Activated B cell treated with CpG ODN at 0.5 μM for 24 hours (primary cell): Measurements from ENCODE around the gene HMGB1. TPM values are rescaled to one million over a fixed set of nuclear protein-coding genes. Genes with fewer than 3 reads are reported as not detected.

ENCODE experiments used
- ATAC-seq: fragments of 200-7000 bp; cut with Tn5 transposase; one replicate; pipeline ENCODE4 v1.10.0; 2021; ENCODE audit warnings: low read depth, mild to moderate bottlenecking, moderate library complexity
- CTCF ChIA-PET: fragments of 350-600 bp; sonication (Branson Sonifier 250); formaldehyde crosslinking; loops from one replicate; lab custom pipeline; 2021; ENCODE audit warnings: antibody characterized with exemption; lab: Charles Lee
- POLR2A ChIA-PET: fragments of 350-600 bp; sonication (Branson Sonifier 250); formaldehyde crosslinking; loops from one replicate; lab custom pipeline; 2021; ENCODE audit warnings: antibody characterized with exemption; lab: Charles Lee
- DNase-seq: peaks from one replicate; pipeline ENCODE4 v3.0.0; 2022
- H3K27ac Mint-ChIP-seq: one replicate; pipeline ENCODE4 v1.8.0; 2020; ENCODE audit warnings: mixed read lengths
- H3K27me3 Mint-ChIP-seq: one replicate; pipeline ENCODE4 v1.8.0; 2021; ENCODE audit warnings: mixed read lengths
- H3K36me3 Mint-ChIP-seq: one replicate; pipeline ENCODE4 v1.8.0; 2021; ENCODE audit warnings: low read depth, mixed read lengths
- H3K4me1 Mint-ChIP-seq: one replicate; pipeline ENCODE4 v1.8.0; 2021; ENCODE audit warnings: mixed read lengths
- H3K4me3 Mint-ChIP-seq: one replicate; pipeline ENCODE4 v1.8.0; 2020; ENCODE audit warnings: mild to moderate bottlenecking, mixed read lengths
- H3K9me3 Mint-ChIP-seq: one replicate; pipeline ENCODE4 v1.8.0; 2020; ENCODE audit warnings: mixed read lengths
- intact Hi-C: fragments of 100-400 bp; cut with micrococcal nuclease; formaldehyde crosslinking; loops from one replicate; pipeline ENCODE4 v1.15.1; 2024
- total RNA-seq: library from RNA; stranded (reverse); gene quantifications from 2 replicates; pipeline ENCODE4 v1.2.3, GENCODE V29; 2022
- TF ChIP-seq, protein P1 (sequence below): fragments of 200-600 bp; IDR thresholded peaks from one replicate; pipeline ENCODE4 v1.8.0; 2022; ENCODE audit warnings: antibody characterized with exemption, mild to moderate bottlenecking

Gene HMGB1
- total RNA-seq: 338 and 354 TPM in 2 replicates

GRCh38 chr13:30465593-30466357 lies at the start of gene HMGB1:
Gene HMGB1, minus strand, starts transcription at chr13:30465936. Its CDS starts 2,256 bp downstream, at chr13:30463680.
- H3K27ac Mint-ChIP-seq: peak within 1 kb of the TSS; percentile 99
- peaks cover 42% of the 10 kb centered on the region for H3K4me1 Mint-ChIP-seq
- POLR2A ChIA-PET: interaction anchor here (0.9 to 3.8 kb wide), 22 partner anchors 18 to 616 kb away, joined by 3 to 95 read pairs (median 4); partner anchors contain the start of genes KATNAL1, UBE2L5, UBL3 and USPL1
- H3K9me3 Mint-ChIP-seq: no peaks in the 10 kb centered on the region
- TF ChIP-seq, protein P1, sequence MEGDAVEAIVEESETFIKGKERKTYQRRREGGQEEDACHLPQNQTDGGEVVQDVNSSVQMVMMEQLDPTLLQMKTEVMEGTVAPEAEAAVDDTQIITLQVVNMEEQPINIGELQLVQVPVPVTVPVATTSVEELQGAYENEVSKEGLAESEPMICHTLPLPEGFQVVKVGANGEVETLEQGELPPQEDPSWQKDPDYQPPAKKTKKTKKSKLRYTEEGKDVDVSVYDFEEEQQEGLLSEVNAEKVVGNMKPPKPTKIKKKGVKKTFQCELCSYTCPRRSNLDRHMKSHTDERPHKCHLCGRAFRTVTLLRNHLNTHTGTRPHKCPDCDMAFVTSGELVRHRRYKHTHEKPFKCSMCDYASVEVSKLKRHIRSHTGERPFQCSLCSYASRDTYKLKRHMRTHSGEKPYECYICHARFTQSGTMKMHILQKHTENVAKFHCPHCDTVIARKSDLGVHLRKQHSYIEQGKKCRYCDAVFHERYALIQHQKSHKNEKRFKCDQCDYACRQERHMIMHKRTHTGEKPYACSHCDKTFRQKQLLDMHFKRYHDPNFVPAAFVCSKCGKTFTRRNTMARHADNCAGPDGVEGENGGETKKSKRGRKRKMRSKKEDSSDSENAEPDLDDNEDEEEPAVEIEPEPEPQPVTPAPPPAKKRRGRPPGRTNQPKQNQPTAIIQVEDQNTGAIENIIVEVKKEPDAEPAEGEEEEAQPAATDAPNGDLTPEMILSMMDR: no peak
- H3K4me3 Mint-ChIP-seq: peak within 1 kb of the TSS; percentile 93
- peaks cover 30% of the 10 kb centered on the region for H3K36me3 Mint-ChIP-seq
- peaks cover 3% of the 10 kb centered on the region for H3K27me3 Mint-ChIP-seq
- intact Hi-C loops: loop anchor here (1.0 to 10.0 kb wide), 11 partner anchors 12 to 871 kb away; partner anchors contain the start of genes ALOX5AP, KATNAL1, SLC7A1 and UBL3
- peak; percentile 86 for DNase-seq
- CTCF ChIA-PET: interaction anchor here (1.0 to 1.2 kb wide), 2 partner anchors 92 to 334 kb away, joined by 3 to 5 read pairs; no protein-coding TSS in a partner anchor
- ATAC-seq: peak; percentile 83

DNA sequence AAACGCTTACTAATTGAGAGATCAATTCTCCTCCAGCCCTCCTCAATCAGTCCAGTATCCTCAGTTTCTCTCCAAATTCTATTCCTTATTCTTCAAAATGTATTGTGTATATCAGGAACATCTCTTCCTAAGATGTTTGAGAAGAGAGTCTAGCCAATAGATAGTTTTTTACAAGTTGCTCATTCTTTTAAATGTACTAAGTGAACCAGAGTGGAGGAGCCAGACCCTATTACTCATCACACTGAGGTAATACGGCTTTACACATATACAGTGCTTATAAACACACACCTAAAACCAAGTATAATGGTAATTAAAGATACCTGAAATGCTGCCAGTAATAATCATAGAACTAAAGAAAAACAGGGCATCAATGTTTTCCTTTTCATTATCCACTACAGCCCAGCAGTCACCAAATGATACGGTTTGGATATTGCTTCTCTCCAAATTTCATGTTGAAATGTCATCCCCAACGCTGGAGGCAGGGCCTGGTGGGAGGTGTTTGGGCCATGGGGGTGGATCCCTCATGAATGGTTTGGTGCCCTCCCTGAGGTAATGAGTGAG lies 45.2 kb upstream of the HMGB1 start:
- ChIA-PET CTCF (no interaction called here), POLR2A (interaction anchor here (0.7 kb wide), 1 partner anchor 16 kb away, joined by 3 read pairs; no protein-coding TSS in a partner anchor)
- TF ChIP-seq, protein P1: no peak
- Mint-ChIP-seq H3K36me3 (no peaks in the 10 kb centered on the region), H3K4me1 (no peaks in the 10 kb centered on the region), H3K4me3 (no peak overlapping the region), H3K27me3 (no peaks in the 10 kb centered on the region), H3K9me3 (no peaks in the 10 kb centered on the region), H3K27ac (no peak overlapping the region)
- ATAC-seq (no peak), DNase-seq (no peak)
- intact Hi-C loops: no loop called here

- ATAC-seq: no peak
- no peaks in the 10 kb centered on the region for H3K27me3 Mint-ChIP-seq
- no peak for DNase-seq
- ChIA-PET POLR2A (no interaction called here), CTCF (no interaction called here)
- no peak overlapping the region for H3K27ac Mint-ChIP-seq
- no peaks in the 10 kb centered on the region for H3K36me3 Mint-ChIP-seq
- intact Hi-C loops: no loop called here
- H3K4me3 Mint-ChIP-seq: no peak overlapping the region
- TF ChIP-seq, protein P1: no peak
- H3K9me3 Mint-ChIP-seq: no peaks in the 10 kb centered on the region
- no peaks in the 10 kb centered on the region for H3K4me1 Mint-ChIP-seq
Measured at GRCh38 chr13:30510091-30510490, 44.4 kb upstream of the HMGB1 start.

GRCh38 chr13:30509254-30510050 lies 43.7 kb upstream of the HMGB1 start:
- no peak overlapping the region for H3K27ac Mint-ChIP-seq
- no peak overlapping the region for H3K4me3 Mint-ChIP-seq
- intact Hi-C loops: no loop called here
- no peaks in the 10 kb centered on the region for H3K27me3 Mint-ChIP-seq
- H3K9me3 Mint-ChIP-seq: no peaks in the 10 kb centered on the region
- ATAC-seq (no peak), DNase-seq (no peak)
- CTCF ChIA-PET: no interaction called here
- TF ChIP-seq, protein P1: no peak
- POLR2A ChIA-PET: no interaction called here
- H3K36me3 Mint-ChIP-seq: no peaks in the 10 kb centered on the region
- H3K4me1 Mint-ChIP-seq: no peaks in the 10 kb centered on the region
